GM12892 (cell line): ENCODE data around the gene GAGE12D. TPM values are rescaled to one million over a fixed set of nuclear protein-coding genes. Genes with fewer than 3 reads are reported as not detected.
"Not testable (repeated sequence)": the region's sequence is repeated elsewhere in the genome, so short reads cannot be mapped to it uniquely, and the experiment has no call there.

Source experiments
- DNase-seq: peaks from one replicate; pipeline ENCODE4 v3.0.0; 2011; ENCODE audit not compliant: insufficient read length
- FAIRE-seq: peaks from 2 replicates; lab custom pipeline; 2011; peaks lifted over from hg19 to GRCh38; lab: Jason Lieb, UNC
- polyA plus RNA-seq: library from polyadenylated mRNA; unstranded; fragments of >200 nt; gene quantifications from one replicate; pipeline ENCODE4 v1.2.1, GENCODE V29; 2012; ENCODE audit warnings: missing spikeins, inconsistent platforms; ENCODE audit not compliant: missing spikeins

Gene GAGE12D, protein sequence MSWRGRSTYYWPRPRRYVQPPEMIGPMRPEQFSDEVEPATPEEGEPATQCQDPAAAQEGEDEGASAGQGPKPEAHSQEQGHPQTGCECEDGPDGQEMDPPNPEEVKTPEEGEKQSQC
- not detected for polyA plus RNA-seq

DNA sequence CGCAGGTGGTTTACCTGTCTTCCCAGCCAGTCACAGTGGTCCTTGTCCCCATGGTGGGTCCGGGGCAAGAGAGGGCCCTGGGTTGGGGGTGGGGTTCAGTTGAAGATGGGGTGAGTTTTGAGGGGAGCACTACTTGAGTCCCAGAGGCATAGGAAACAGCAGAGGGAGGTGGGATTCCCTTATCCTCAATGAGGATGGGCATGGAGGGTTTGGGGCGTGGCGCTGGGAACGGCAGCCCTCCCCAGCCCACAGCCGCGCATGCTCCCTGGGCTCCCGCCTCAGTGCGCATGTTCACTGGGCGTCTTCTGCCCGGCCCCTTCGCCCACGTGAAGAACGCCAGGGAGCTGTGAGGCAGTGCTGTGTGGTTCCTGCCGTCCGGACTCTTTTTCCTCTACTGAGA, at the start of gene GAGE12D:
Gene GAGE12D (plus strand): TSS at position 301 of the 400 bp plus-strand sequence. CDS start 1,155 bp downstream, outside the sequence.
- FAIRE-seq, DNase-seq: not testable (repeated sequence)

DNA sequence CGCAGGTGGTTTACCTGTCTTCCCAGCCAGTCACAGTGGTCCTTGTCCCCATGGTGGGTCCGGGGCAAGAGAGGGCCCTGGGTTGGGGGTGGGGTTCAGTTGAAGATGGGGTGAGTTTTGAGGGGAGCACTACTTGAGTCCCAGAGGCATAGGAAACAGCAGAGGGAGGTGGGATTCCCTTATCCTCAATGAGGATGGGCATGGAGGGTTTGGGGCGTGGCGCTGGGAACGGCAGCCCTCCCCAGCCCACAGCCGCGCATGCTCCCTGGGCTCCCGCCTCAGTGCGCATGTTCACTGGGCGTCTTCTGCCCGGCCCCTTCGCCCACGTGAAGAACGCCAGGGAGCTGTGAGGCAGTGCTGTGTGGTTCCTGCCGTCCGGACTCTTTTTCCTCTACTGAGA, 9.7 kb upstream of the GAGE12D start, which contains the start of gene GAGE12C:
Gene GAGE12C (plus strand): TSS at position 301 of the 400 bp plus-strand sequence. CDS start 1,155 bp downstream, outside the sequence.
- DNase-seq, FAIRE-seq: not testable (repeated sequence)

DNA sequence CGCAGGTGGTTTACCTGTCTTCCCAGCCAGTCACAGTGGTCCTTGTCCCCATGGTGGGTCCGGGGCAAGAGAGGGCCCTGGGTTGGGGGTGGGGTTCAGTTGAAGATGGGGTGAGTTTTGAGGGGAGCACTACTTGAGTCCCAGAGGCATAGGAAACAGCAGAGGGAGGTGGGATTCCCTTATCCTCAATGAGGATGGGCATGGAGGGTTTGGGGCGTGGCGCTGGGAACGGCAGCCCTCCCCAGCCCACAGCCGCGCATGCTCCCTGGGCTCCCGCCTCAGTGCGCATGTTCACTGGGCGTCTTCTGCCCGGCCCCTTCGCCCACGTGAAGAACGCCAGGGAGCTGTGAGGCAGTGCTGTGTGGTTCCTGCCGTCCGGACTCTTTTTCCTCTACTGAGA, 9.5 kb downstream of the GAGE12D start, which contains the start of gene GAGE12E:
Gene GAGE12E (plus strand): TSS at position 301 of the 400 bp plus-strand sequence. CDS start 1,155 bp downstream, outside the sequence.
- DNase-seq, FAIRE-seq: not testable (repeated sequence)

DNA sequence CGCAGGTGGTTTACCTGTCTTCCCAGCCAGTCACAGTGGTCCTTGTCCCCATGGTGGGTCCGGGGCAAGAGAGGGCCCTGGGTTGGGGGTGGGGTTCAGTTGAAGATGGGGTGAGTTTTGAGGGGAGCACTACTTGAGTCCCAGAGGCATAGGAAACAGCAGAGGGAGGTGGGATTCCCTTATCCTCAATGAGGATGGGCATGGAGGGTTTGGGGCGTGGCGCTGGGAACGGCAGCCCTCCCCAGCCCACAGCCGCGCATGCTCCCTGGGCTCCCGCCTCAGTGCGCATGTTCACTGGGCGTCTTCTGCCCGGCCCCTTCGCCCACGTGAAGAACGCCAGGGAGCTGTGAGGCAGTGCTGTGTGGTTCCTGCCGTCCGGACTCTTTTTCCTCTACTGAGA, 19.0 kb downstream of the GAGE12D start, which contains the start of gene GAGE12F:
Gene GAGE12F (plus strand): TSS at position 301 of the 400 bp plus-strand sequence. CDS start 1,155 bp downstream, outside the sequence.
- DNase-seq, FAIRE-seq: not testable (repeated sequence)

DNA sequence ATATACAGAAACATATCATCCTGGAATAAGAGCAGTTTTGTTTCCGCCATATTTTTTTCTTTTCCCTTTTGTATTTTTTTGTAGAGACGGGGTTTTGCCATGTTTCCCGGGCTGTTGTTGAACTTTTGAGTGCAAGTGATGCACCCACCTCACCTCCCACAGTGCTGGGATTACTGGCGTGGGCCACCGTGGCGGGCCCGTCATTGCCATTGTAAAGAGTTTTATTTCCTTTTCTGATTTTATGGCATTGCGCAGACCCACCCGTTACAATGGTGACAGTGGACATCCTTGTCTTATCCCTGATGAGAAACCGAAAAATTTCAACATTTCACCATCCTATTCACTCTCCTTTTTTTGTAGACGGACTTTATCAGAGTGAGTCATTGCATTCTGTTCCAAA, 27.2 kb downstream of the GAGE12D start:
- DNase-seq, FAIRE-seq: not testable (repeated sequence)

DNA sequence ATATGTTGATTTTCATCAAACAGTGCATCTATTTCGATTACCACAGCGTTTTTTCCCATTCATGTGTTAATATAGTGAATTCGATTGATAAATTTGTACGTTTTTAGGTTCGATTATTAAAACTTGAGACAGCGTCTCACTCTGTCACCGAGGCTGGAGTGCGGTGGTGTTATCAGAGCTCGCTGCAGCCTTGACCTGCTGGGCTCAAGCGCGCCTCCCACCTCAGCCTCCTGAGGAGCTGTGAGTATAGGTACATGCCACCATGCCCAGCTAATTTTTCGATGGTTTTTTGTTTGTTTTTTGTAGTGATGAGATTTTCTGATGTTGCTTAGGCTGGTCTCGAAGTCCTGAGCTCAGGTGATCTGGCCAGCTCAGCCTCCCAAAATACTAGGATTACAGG, 27.6 kb downstream of the GAGE12D start:
- not testable (repeated sequence) for FAIRE-seq, DNase-seq

DNA sequence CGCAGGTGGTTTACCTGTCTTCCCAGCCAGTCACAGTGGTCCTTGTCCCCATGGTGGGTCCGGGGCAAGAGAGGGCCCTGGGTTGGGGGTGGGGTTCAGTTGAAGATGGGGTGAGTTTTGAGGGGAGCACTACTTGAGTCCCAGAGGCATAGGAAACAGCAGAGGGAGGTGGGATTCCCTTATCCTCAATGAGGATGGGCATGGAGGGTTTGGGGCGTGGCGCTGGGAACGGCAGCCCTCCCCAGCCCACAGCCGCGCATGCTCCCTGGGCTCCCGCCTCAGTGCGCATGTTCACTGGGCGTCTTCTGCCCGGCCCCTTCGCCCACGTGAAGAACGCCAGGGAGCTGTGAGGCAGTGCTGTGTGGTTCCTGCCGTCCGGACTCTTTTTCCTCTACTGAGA, 28.6 kb downstream of the GAGE12D start, which contains the start of gene GAGE12G:
Gene GAGE12G (plus strand): TSS at position 301 of the 400 bp plus-strand sequence. CDS start 1,155 bp downstream, outside the sequence.
- not testable (repeated sequence) for FAIRE-seq, DNase-seq

DNA sequence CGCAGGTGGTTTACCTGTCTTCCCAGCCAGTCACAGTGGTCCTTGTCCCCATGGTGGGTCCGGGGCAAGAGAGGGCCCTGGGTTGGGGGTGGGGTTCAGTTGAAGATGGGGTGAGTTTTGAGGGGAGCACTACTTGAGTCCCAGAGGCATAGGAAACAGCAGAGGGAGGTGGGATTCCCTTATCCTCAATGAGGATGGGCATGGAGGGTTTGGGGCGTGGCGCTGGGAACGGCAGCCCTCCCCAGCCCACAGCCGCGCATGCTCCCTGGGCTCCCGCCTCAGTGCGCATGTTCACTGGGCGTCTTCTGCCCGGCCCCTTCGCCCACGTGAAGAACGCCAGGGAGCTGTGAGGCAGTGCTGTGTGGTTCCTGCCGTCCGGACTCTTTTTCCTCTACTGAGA, 38.1 kb downstream of the GAGE12D start, which contains the start of gene GAGE12H:
Gene GAGE12H (plus strand): TSS at position 301 of the 400 bp plus-strand sequence. CDS start 1,155 bp downstream, outside the sequence.
- FAIRE-seq = not testable (repeated sequence)

DNA sequence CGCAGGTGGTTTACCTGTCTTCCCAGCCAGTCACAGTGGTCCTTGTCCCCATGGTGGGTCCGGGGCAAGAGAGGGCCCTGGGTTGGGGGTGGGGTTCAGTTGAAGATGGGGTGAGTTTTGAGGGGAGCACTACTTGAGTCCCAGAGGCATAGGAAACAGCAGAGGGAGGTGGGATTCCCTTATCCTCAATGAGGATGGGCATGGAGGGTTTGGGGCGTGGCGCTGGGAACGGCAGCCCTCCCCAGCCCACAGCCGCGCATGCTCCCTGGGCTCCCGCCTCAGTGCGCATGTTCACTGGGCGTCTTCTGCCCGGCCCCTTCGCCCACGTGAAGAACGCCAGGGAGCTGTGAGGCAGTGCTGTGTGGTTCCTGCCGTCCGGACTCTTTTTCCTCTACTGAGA, 47.7 kb downstream of the GAGE12D start, which contains the start of gene GAGE2A:
Gene GAGE2A (plus strand): TSS at position 301 of the 400 bp plus-strand sequence. CDS start 1,155 bp downstream, outside the sequence.
- not testable (repeated sequence) for DNase-seq, FAIRE-seq

More for the DNA sequence above, 38.1 kb downstream of the GAGE12D start, which contains the start of gene GAGE12H:
- DNase-seq = not testable (repeated sequence)

DNA sequence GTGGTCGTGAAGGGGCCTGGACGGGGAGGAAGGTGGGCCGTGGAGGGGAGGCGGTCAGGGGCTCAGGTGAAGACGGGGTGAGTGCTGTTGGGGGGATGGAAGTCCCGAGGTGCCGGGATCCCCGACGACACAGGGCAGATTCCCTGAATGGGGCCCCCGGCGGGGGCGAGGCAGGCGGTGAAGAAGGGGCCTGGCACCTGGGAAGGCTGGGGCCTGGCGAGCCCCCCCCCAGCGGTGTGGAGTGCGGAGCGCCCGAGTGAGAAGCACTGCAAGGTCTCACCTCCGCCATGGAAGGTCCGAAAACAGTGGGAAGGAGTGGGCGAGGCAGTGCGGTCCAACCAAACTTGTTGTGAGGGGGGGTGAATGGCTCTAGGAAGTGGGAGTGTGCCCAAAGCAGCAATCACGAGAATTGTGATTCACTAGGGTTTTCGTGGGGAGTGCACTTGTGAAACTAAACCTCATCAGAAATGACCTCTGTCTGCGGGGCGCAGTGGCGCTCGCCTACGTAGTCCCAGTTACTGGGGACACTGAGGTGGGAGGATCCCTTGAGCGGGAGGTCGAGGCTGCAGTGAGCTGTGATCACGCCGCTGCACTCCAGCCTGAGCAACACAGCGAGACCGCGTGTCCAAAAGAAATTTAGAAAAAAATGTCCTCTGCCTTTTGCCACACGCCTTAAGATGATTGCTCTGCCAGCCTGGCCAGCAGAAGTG, 48.4 kb downstream of the GAGE12D start:
- DNase-seq, FAIRE-seq: not testable (repeated sequence)

DNA sequence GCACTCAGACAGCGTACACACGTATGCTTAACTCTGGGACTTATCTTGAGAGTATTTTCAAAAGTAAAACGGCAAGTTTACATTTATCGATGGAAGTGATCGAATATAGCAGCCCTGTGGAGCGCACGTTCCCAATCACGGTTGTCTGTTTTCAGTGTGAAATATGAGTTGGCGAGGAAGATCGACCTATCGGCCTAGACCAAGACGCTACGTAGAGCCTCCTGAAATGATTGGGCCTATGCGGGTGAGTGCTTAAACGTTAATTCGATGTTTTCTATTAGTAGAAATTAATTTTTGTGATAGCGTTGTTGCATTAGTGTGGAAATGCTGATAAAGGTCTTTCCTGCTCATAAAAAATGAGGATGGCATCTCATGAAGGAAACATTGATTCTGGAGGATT, 49.0 kb downstream of the GAGE12D start:
- not testable (repeated sequence) for DNase-seq, FAIRE-seq
